ENCODE results near the gene STAT5A. TPM values are rescaled to one million over a fixed set of nuclear protein-coding genes. Genes with fewer than 3 reads are reported as not detected.

The STAT5A gene
- total and polyA plus RNA-seq, 11 donors: 4.9 to 44.0 (median 15.6) TPM

DNA sequence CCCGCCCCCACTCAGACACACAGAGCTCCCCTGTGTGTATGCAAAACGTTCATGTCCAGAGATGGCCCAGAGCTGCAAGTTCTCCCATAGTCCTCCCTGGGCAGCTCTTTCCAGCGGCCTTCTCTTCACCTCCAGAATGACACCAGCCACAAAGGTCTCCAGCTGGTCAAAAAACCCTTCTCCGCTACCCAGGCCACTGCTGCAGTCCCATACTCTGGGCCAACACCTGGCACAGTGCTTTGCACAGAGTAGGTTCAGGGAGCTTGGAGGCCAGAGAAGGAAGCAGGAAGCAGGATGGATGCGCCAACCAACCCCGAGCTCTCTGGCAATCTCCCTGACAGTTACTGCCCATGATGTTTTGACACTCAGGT lies 11.0 kb upstream of the STAT5A start:
- Histone ChIP-seq H3K9me3 (no peaks in the 10 kb centered on the region), H3K36me3 (no peaks in the 10 kb centered on the region), H3K27me3 (no peaks in the 10 kb centered on the region), H3K4me3 (peak overlapping the region in 6 of 12 donors; percentile 83 to 99 (median 91)), H3K27ac (peak overlapping the region in 10 of 12 donors; percentile 83 to 94 (median 92)), H3K4me1 (peaks cover 0 to 40% (median 24%) of the 10 kb centered on the region in 12 donors)
- DNase-seq (no peak), ATAC-seq (peak in 2 of 4 donors; percentile 5 to 21)
- 55 to 62% (median 62%) methylated on average over 6 of the region's 6 CpGs for WGBS, 4 donors
- intact Hi-C loops (cut with DNase I): loop anchor here in 4 of 10 donors (2.0 to 10.0 kb wide), 4 partner anchors 50 to 93 kb away; partner anchors contain the start of genes HCRT (in 1 of the 4) and KCNH4 (in 1 of the 4)
- TF ChIP-seq POLR2A (IDR thresholded peaks at IDR 0.05): no peak
- TF ChIP-seq, protein P1, sequence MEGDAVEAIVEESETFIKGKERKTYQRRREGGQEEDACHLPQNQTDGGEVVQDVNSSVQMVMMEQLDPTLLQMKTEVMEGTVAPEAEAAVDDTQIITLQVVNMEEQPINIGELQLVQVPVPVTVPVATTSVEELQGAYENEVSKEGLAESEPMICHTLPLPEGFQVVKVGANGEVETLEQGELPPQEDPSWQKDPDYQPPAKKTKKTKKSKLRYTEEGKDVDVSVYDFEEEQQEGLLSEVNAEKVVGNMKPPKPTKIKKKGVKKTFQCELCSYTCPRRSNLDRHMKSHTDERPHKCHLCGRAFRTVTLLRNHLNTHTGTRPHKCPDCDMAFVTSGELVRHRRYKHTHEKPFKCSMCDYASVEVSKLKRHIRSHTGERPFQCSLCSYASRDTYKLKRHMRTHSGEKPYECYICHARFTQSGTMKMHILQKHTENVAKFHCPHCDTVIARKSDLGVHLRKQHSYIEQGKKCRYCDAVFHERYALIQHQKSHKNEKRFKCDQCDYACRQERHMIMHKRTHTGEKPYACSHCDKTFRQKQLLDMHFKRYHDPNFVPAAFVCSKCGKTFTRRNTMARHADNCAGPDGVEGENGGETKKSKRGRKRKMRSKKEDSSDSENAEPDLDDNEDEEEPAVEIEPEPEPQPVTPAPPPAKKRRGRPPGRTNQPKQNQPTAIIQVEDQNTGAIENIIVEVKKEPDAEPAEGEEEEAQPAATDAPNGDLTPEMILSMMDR (IDR thresholded peaks at IDR 0.05): no peak

DNA sequence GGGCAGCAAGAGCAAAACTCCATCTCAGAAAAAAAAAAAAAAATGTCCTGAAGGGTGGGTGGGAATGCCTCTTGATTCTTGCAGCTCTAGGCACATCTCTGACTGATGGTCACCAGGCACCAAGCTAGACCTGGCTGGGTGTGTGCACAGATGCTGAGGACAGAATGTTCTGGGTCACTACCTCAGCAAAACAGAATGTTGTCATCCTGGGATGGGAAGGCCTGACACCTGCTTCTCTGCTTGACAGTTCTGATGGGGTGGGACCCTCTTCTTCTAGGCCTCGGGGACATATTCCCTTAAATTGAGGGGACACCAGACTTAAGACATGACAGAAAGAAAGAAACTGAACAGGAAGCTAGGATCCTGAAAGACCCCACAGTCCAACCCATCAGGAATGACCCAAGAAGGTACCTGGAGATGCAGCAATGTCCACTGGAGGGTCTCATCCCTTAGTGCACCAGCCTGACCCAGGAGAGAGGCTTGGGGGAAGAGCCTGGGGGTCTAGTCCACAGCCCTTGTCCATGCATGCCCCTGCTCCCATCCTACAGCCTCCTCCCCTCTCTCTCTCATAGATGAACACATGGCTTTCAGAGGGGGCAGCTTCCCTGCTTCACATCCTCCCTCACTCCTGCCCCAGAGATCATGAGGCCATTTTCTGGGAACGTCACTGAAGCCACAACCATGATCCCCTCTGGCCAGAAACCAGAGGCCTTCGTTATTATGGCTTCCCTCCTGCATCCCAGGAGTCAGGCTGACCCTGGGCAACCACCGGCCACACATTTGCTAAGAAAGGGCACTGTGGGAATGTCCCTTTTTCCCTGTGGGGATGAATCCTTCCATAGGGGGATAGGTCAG lies 8.3 kb upstream of the STAT5A start:
- no peak for ATAC-seq
- 86 to 93% (median 88%) methylated on average over 4 of the region's 4 CpGs for WGBS, 4 donors
- intact Hi-C loops (cut with DNase I): loop anchor here in 4 of 10 donors (5.0 to 10.0 kb wide), 4 partner anchors 53 to 95 kb away; partner anchors contain the start of genes GHDC (in 1 of the 4), HCRT (in 1 of the 4) and KCNH4 (in 1 of the 4)

DNA sequence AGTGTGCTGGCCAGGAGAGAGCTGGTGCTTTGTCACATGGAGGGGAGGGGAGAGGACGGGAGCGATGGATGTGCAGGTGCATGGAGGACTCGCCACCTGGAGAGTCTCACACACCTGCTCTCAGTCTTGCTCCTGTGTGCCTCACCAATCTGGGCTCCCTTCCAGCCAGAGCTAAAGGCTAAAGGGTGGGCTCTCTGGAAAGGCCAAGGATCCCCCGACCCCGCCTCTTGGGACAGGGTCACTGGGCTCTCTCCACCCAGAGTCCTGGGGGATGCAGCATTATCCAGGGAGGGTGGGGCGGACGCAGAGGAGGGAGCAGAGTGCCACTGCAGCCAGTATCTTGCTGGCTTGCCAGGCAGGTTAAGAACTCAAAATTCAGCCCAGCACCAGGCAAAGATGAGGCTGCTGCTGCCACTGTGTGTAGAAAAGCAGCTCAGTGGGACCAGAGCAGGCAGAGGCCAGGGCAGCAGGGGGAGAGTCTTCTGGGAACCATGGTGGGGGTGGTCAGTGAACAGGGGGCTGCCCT lies 6.7 kb upstream of the STAT5A start:
- no peak overlapping the region for H3K4me3 ChIP-seq
- TF ChIP-seq POLR2A (IDR thresholded peaks at IDR 0.05): no peak
- TF ChIP-seq, protein P1 (IDR thresholded peaks at IDR 0.05): no peak
- ATAC-seq (no peak), DNase-seq (peak in 1 of 5 donors; percentile 52)
- H3K36me3 ChIP-seq: no peaks in the 10 kb centered on the region
- no peaks in the 10 kb centered on the region for H3K9me3 ChIP-seq
- H3K27ac ChIP-seq: no peak overlapping the region
- intact Hi-C loops (cut with DNase I): loop anchor here in 1 of 10 donors (10.0 kb wide), 1 partner anchor 87 kb away; the partner anchor contains the start of gene GHDC
- H3K27me3 ChIP-seq: no peaks in the 10 kb centered on the region
- H3K4me1 ChIP-seq: peaks cover 0 to 21% (median 11%) of the 10 kb centered on the region in 12 donors
- 85 to 91% (median 90%) methylated on average over 7 of the region's 7 CpGs for WGBS, 4 donors

More for the DNA sequence above, 8.3 kb upstream of the STAT5A start:
- TF ChIP-seq, protein P1 (IDR thresholded peaks at IDR 0.05): no peak
- TF ChIP-seq POLR2A (IDR thresholded peaks at IDR 0.05): no peak
- Histone ChIP-seq H3K27ac (no peak overlapping the region), H3K36me3 (no peaks in the 10 kb centered on the region), H3K27me3 (no peaks in the 10 kb centered on the region), H3K4me1 (peaks cover 0 to 15% (median 9%) of the 10 kb centered on the region in 12 donors), H3K4me3 (no peak overlapping the region), H3K9me3 (no peaks in the 10 kb centered on the region)
- peak in 1 of 5 donors; percentile 14 for DNase-seq

Data from heart left ventricle (tissue), 16 donors.